Activated T-cell treated with anti-CD3 and anti-CD28 coated beads for 48 hours (primary cell): Measurements from ENCODE around the gene UGT1A9.

Experiments
- DNase-seq: peaks from one replicate; pipeline ENCODE4 v3.0.0-alpha.2; 2020; ENCODE audit warnings: low read depth

The UGT1A9 gene

DNA sequence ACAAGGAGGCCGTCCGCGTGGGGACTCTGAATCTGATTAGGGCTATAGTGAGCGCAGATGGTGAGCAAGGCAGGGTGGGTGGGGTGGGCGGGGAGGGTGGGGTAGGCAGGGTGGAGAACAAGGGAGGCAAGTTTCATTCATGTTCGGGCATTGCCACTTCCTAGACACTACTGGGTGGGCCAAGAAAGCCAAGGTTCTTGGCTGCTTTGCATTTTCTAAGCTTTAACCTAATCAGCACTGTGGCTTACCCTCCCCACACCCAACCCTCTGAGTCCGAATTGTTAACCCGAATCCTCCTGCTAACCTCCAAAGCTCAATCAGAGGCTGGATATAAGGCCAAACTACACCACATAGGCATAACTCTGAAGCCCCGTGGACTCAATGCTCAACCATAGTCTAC is 124.6 kb downstream of the UGT1A9 start:
- DNase-seq: no peak

DNA sequence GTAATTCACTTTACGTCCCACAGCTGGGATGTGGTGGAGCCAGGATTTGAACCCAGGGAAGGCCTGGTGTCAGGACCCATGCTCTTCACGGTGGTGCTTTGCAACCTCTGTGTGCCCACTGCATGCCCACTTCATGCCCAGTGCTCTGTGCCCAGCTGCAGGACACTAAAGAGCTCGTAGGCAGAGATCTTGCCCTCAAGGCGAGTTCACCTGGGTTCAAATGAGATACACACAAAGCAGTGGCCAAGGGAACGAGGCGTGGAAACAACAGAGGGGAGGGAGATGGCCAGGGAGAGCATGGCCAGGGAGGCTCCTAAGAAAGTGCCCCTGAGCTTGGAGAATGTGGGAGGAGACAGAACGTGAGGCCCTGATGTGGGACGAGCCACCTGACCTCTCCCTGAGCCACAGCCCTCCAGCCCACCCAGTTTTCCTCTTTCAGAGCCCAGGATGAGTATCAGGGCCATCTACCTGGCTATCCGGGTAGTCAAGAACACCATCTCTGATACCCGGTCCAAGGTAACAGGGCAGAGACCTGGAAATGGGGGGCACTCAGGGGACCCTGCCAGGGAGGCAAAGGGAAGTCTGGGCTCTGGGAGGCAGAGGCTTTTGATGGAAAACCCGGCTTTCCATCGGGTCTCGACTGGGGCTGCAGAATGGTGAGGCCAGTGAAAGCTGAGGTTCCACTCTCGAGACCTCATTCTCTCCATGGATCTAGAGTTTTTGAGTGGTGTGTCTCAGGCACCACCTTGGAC is 126.8 kb downstream of the UGT1A9 start:
- no peak for DNase-seq

DNA sequence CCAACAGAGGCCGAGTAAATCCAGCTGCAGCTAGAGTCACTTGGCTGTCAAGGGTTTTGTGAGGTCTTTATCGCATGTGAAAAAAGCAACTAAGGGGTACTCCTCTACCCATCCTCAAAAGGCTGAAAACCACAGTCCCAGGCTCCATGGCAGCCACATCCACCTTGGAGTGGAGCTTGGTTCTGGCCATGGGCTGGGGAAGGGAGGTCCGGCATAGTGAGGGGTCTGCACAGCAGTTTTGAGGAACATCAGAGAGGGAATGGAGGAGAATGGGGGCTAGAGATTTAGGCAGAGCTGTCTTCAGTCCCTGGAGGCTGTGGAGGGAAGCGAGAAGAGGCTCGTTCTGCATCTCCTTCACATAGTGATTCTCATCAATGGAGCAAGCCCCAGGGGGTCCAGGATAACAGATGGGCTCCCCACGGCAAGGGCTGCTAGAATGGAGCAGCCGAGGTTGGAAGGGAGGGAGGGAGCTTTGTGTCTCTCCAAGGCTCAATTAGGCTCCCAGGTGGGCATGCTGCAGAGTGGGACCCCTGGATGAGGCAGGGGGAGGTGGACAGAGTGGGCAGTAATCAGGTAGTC is 127.5 kb downstream of the UGT1A9 start:
- DNase-seq: no peak

DNA sequence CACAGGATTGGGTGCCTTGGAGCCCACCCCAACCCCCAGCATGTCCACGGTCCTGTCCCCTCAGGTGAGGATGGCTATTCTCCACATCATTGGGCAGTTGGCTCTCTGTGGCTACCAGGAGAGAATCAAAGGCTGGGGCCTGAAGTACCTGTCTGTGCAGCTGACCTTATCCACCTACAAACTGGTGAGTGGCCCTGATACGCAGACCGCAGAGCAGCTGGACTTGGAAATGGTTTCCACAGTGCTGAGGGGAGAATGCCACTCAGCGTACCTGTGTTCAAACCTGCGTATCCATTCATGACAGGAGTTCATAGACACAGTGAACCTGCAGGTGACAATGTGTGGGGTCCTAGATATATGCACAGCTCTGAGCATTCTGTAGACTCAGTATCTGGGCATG is 128.0 kb downstream of the UGT1A9 start:
- DNase-seq: no peak

DNA sequence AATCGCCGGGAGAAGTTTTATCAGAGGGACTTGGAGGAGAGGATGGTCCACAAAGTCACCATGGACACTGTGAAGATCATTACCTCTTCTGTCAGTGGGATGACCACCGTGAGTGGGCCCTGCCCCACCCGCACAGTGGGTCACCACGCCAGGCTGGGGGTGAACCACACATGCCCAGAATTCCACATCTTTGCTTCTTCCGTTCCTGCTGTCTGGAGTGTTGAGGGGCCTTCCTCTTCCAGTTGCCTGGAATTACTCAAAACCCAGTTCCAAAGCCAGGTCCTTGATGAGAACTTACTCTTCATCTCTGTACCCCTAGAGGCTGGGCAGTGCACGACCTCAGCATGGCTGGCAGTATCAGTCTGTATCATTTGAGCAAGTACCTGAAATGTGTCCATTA is 128.5 kb downstream of the UGT1A9 start:
- no peak for DNase-seq

DNA sequence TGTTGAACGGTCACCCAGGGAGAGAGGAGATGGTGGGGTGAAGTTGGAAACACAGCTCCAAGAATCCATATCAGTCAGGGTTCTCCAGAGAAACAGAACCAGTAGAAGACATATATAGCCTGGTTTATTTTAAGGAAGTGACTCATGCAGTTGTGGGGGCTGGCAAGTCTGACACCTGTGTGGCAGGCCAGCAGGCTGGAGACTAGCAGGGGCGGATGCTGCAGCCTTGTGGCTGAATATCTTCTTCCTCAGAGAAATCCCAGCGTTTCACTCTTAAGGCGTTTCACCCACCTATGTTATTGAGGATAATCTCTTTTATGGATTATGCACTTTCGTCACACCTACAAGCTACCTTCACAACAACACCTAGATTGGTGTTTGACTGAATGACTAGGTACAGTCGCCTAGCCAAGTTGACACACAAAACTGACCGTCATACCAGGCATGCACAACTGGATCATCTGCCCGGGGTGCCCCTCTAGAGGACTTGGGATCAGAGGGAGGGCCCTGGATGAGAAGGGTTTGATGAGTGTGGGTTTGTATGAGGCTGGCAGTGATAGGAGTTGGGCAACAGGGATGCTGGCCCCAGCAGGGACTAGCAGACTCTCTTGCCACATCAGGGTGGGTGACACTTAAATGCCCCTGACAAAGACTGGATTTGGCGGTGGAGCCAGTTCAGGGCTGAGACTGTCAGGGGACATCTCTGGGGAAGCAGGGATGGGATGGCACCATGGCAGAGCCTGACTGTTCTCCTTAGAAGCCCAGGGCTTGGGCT is 129.8 kb downstream of the UGT1A9 start:
- DNase-seq: no peak

DNA sequence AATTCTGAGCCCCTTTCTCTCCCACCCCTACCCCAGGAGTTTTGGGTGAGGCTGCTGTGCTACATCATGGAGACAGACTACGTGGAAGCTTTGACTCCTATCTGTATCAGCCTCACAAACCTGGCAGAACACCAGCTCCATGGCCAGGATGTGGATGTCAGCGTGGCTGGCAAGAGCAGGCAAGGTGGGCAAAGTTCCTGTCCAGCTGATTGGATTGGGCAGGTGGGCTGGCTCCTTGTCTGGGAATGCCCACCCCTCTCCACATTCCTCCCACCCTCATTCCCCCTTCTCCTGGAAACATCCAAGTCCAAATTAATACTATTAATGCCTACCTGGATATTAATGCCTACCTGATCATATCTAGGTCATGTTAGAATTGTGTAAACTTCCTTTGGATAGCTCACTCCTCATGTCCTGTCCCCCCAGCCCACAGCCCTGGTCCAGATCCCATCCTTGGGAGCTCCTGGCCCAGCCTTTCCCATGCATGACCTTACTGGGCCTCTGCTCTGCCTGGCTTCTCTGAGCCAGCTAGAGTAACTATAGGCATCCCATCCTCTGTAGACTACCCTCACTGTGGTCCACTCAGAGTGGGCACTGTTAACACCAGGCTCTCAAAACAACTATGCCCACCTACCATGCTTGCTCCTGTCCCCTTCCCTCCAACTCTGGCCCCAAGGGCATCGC is 130.6 kb downstream of the UGT1A9 start:
- no peak for DNase-seq

DNA sequence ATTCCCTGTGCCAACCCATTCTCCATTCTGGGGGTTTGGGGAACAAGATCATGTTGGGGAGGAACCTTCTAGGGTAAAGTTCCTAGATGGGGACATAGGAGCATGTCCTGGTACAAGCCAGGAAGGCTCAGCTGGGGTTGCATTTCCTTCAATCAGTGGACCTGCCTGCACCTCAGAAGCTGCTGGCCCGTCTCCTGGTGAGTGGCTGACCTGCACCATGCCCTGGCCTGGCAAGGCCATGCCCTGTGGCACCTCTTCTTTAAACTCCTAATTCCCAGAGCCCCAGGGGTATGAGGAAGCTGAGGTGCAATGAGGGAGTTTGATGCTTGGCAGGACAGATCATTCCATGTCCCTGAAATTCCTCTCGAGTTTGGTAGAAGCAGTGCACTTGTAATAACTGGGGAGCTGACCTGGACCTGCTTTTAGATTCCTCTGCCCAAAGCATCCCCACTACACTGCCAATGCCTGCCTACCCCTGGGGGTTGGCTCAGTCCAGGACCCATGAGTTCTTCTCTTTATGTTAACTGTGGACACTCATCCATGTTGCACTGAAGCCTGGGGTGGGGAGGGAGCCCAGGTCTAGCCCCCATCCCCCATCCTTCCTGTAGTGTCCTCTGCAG is 131.7 kb downstream of the UGT1A9 start:
- DNase-seq: no peak

DNA sequence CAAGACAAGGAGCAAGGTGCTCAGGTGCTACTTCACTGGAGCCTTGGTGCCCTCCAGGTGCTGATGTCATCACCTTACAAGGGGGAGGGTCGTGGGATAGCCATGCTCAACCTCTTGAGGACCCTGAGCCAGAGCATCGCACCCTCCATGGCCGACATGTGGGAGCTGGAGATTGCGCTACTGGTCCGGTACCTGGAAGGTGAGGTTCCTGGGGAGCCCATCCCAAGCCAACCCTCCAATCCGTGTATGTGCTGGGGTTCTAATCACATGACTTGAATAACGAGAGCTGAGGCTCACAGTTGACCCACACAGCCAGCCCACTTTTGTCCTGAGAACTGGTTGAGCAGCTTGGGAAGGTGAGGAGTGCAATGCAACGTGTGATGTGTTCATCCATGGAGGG is 132.3 kb downstream of the UGT1A9 start:
- no peak for DNase-seq

DNA sequence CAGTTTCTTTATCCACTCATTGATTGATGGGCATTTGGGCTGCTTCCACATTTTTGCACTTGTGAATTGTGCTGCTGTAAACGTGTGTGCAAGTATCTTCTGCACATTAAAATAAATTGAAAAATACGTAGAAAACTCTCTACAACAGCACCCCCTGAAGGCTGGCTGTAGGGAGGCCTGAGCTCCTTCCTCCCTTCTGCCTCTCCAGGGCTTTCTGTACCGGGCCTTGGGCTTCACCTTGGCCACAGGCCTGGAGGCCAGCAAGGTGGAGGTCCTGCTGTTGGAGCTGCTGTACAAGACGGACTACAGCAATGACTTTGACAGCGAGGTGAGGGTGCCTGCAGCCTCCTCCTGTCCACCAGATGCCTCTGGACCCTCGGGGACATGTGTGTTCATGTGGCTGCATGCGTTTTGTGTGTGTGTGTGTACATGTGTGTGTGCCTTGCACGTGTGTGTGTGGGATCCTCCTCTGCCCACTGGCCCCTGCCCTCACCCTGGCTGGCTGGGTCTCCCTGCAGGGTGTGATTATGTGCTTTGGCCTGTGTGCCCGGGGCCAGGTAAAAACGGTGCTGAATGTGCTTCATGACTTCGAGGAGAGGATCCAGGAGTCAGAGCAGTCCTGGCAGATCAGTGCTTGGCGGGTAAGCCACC is 135.6 kb downstream of the UGT1A9 start:
- no peak for DNase-seq

DNA sequence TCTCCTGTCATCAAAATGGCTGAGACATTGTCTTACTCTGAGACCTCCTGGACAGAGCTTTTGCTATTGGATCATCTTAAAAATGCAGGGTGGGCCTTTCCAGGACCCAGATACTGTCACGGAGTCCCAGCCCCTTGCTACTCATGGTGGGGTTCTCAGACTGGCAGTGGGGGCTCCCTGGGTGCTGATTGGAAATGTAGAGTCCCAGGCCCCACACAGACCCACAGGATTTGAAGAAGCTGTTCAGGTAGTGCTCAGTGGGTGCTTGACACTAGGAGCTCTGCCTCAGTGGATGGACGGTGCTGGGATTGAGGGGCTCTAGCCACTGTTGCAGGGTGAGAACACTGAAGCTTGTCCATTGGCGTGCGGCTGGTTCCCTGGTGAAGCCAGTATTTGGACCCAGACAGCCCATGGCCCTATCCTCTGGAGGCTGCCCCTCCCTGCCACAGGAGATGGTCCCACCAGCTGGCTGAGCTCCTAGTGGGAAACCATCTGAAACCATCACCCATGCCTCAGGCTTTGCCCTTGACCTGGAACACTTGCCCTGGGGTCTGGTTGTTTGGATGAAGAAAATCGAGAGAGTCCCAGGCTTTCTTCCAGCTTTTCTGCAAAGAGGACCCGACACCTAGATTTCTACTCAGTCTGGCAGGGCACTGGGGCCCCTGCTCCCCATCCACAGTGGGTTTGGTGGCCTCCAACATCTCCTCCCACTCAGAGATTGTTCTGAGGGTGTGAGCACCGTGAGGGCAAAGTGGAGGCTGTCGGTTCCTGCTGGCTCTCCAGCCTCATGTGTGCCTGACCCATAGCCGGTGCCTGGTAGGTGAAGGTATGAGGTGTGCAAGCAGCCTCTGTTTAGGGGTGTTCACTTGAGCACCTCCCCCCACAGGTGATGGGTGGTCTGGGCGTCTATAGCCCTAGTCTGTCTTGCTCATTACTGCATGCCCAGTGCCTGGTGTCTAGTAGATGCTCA is 136.6 kb downstream of the UGT1A9 start:
- no peak for DNase-seq

DNA sequence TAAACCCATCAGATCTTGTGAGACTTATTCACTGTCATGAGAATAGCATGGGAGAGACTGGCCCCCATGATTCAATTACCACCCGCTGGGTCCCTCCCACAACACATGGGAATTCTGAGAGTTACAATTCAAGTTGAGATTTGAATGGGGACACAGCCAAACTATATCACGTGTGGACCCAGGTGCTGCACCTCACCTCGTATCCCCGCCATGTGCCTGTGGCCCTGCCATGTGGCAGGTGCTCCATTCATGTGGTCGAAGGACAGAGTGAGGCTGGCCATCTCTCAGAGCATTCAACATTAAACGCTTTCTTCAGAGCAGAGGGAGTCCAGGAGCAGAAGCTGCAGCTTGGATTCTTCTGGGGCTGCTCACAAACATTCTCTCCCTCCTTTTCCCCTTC is 138.7 kb downstream of the UGT1A9 start:
- no peak for DNase-seq

DNA sequence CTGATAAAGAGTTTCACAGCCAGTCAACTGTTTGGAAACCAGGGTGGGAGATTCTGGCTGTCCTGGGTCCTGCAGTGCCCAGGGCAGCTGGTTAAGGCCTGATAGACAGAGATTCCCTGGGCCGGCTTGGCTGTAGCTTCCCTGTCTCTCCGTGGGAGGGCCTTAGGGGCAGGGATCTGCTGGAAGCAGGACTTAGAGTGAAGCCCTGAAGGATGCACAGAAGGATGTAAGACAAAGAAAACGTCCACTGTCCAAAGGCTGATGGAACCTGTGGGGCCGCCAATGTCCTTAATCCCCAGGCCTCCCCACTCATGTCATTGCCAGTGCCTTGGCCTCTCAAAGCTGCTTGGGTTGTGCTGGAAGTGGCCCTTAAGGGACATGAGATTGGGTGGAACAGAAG is 139.4 kb downstream of the UGT1A9 start:
- DNase-seq: no peak

DNA sequence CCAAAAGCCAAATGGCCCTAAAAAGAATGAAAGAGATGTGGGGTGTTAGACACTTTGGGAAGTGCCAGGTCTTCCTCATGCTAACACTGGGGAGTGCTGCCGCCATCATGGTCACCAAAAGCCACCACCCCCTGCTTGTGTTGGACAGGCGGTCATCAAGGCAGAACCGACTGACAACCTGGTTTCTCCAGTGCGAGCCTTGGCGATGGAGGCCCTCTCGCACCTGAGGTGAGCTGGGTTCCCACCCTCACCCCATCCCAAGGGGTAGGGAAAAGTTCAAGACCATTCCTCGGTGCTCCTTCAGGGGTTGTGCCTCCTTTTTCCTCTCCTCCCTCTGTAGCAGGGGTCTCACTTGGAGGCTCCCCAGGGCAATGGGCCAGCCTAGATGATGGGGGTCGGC is 140.0 kb downstream of the UGT1A9 start:
- no peak for DNase-seq

DNA sequence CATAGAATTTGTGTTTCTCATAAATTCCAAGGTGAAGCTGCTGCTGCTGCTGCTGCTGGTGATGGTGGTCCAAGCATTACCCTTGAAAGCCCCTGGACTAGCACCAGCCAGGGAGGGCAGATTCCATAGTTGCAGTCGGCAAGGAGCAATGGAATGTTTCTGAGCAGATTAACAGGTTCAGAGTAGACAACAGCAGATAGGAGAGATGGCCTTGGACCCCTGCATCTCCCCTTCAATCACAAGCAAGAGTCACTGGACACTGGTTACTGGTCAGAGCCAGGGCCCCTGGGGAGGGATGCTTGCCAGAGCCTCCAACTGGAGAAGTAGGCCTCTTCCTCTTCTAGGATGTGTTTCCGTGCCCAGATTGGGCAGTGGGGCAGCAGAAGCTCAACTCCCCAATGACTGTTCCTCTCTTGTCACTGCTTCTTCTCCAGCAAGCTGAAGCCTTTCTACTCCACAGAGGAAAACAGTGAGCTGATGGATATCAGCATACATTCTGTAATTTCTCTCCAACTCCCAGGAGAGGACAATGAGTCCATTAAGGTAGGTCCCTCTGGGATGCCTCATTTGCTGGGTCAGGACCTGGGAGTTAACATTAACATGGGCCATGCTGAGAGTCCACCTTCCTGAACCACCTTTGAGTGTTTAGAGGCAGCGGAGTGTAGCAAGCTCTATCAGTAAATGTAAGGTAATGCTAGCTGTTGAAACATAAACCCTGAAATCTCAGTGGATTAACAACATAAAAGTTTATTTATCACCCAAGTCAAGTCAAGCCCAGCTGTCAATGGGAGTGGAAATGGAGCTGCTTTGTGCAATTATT is 141.7 kb downstream of the UGT1A9 start:
- no peak for DNase-seq

DNA sequence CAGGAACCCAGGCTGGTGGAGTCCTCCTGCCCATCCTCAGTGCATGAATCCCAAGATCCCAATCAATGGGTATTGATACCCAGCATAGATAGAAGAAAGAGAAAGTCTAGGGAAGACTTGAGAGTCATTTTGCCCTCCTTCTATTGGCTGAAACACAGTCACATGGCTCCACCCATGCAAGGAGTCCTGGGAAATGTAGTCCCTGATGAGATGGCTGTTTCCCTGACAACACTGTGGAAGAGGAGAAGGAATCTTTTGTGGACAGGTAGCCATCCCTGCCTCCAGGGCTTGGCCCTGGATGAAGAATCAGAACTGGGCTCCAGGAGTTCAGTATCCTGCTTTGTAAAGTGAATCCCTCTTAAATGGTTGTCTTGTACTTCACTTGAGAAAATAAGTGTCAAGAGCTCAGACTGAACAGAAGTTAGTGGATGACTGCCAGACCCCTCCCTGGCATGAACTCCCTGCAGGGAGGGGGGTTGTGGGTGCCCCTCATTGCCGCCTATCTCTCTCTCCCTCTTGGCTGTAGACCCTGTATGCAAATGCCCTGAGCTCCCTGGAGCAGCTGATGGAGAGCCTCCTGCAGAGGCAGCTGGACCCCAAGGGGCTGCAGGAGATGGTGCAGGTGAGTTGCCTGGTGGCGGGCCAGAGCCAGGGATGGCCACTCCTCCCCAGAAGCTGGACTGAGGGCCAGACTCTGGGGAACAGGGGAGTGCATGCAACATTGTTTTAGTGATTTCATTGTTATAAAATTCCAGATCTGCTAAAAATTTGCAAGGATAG is 142.5 kb downstream of the UGT1A9 start:
- no peak for DNase-seq

DNA sequence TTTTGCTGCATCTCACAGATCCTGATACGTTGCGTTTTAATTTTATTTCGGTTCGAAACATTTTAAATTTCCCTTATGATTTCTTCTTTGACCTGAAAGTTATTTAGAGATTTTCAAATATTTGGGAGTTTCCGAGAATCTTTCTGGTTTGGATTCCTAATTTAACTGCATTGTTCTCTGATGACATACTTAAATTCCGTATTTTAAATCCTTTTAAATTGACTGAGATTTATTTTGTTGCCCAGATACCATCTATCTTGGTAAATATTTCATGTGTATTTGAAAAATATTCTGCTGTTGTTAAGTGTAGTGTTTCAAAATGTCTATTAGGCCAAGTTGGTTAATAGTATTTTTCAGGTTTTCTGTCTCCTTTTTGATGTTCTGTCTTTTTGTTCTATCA is 144.2 kb downstream of the UGT1A9 start:
- no peak for DNase-seq

DNA sequence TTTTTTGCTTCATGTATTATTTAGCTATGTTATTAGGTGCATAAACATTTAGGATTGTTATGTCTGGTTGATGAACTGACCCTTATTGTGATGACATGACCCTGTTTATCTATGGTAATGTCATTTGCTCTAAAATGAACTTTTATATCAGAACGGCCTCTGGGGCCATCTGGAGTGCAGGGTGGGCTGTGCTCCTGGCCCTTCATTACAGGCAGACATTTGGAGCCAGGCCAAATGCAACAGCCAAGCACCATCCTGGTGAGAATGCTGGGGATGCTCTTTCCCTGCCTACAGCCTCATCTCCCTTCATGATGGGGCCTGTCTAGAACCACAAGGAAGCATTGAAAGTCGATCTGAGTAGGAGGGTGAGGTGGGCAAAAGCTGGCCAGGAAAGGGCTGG is 144.6 kb downstream of the UGT1A9 start:
- DNase-seq: no peak

DNA sequence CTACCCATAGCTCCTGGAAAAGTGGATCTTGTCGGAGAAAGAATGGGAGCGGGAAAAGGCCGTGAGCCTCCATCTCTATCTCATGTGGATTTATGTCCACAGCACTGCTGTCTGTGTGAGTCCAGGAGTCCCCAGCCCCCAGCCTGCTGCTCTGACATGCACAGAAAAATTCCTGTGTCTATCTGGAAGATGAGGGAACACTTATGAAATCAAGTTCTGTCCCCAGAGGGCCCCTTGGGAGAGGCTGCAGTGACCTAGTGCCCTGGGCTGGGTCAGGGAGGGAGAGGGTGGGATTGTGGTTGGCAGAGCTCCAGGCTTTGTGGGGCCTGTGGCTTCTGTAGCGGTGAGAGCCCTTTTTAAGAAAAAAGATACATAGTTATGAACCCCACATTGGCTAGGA is 145.1 kb downstream of the UGT1A9 start:
- DNase-seq: no peak
